Peyer's patch (tissue), 4 donors: Measurements from ENCODE around the gene RPL21.

Source experiments
- POLR2A ChIP-seq, 2 donors: fragments of 450-650 bp; IDR thresholded peaks; one replicate each; pipeline ENCODE4 v1.5.1; 2017; ENCODE audit warnings: antibody characterized with exemption in 2 of 2, mild to moderate bottlenecking in 2 of 2, moderate library complexity in 2 of 2
- TF ChIP-seq, protein P1 (sequence below), 6 experiments: fragments of 450-650 bp in 4 of 6; fragments of 200-600 bp in 2 of 6; sonication (generic) in 1 of 6; IDR thresholded peaks; one replicate each; pipeline ENCODE4 v1.5.1; 2017 to 2019; ENCODE audit warnings: antibody characterized with exemption in 6 of 6, mild to moderate bottlenecking in 3 of 6, moderate library complexity in 1 of 6

DNA sequence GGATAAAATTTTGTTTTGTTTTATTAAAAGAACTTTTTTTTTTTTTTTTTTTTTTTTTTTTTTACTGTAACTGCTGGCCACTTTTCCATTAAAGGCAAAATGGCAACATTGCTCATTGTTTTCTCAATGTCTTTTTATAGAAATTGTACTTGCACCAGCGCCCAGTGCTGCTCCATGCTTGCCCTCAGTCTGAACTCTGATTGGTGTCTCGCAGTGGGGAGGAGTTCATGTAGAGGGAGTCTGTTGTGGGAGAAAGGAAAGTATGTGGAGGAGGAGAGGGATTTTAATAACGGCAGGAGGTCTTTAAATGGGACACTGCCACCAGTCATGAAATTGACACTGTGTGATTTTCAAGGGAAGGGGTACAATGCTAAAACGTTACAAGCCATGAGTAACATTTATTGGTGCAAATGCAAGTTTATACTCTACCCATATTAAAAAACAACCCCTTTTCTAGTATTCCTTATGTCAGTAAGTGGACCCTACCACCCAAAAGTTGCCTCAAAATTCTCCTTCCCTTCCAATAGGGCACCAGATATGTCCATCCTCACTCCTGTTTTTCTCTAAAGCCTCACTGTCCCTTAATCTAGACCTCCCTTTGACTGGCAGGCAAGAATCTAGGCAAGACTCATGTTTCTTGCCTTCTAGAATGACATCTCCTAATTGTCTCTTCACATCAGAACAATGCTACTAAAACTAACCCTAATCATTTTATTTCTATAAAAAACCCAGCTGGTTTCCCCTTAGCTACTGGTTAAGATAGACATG lies 22.5 kb downstream of the RPL21 start:
- TF ChIP-seq POLR2A (IDR thresholded peaks at IDR 0.05): no peak
- TF ChIP-seq, protein P1, sequence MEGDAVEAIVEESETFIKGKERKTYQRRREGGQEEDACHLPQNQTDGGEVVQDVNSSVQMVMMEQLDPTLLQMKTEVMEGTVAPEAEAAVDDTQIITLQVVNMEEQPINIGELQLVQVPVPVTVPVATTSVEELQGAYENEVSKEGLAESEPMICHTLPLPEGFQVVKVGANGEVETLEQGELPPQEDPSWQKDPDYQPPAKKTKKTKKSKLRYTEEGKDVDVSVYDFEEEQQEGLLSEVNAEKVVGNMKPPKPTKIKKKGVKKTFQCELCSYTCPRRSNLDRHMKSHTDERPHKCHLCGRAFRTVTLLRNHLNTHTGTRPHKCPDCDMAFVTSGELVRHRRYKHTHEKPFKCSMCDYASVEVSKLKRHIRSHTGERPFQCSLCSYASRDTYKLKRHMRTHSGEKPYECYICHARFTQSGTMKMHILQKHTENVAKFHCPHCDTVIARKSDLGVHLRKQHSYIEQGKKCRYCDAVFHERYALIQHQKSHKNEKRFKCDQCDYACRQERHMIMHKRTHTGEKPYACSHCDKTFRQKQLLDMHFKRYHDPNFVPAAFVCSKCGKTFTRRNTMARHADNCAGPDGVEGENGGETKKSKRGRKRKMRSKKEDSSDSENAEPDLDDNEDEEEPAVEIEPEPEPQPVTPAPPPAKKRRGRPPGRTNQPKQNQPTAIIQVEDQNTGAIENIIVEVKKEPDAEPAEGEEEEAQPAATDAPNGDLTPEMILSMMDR (IDR thresholded peaks at IDR 0.05): no peak
